ENCODE measurements around the gene MRPS35.

MRPS35 gene

DNA sequence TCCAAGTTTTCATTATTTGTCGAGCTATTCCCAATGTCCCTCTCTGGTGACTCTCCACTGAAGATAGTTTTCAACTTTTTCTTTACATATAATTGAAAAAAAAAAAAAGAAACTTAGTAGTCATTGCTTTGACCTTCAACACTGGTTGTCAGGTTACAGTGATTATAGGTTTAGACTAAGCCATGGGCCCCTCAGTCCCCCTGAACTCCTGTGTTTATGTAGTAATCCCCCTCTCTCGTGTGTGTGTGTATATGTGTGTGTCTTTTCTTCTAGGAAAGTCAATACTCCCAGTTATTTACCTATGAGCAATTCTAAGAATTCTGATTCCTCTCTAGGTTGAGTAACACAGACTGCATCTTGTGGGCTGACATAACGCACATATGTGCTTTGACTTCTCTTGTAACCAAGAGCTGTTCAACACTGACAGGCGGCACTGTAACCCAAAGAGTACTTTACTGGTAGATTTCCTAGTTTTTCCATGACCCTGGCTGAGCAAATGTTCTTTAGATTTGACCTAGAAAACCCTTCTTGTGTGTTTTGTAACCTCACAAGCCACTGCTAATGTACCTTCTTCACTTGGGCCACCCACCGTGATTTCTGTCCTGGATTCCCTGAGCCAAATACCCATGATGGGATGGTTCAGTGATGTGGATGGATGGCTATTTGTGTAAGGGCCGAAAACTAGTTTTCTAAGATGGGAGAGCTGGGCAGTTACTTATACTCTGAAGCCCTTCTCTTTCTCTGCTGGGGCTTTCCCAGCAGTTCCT lies 84.4 kb downstream of the MRPS35 start:
- no peaks in the 10 kb centered on the region for H3K27me3 ChIP-seq (ENCODE audit: low read depth)
- in situ Hi-C loops (cut with MboI; ENCODE audit: low sequenced_read_pairs): no loop called here
- no peak overlapping the region for H3K4me3 ChIP-seq
- no peaks in the 10 kb centered on the region for H3K4me1 ChIP-seq
- peaks cover 49% of the 10 kb centered on the region for H3K36me3 ChIP-seq (replicated peaks)
- H3K9me3 ChIP-seq: no peaks in the 10 kb centered on the region
- DNase-seq (ENCODE audit: low spot score in 2 of 2): no peak

DNA sequence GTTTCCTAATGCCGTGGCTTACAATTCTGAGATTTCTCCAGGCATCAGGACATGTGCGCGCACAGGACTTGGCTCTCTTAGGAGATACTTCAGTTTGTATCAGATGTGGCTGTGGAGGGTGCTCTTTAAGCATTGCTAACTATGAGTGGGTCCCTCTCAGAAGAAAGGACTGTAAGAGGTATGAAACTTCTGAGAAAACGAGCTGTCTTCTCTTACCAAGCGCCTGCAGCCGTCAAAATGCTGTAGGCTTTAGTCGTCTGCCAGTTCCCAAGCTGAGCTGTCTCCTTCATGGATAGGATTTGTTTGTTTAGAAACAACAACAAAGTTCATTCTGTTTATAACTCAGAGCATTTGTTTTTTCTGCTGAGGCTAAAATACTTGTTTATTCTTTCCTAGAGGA lies 85.5 kb downstream of the MRPS35 start:
- in situ Hi-C loops (cut with MboI; ENCODE audit: low sequenced_read_pairs): no loop called here
- no peaks in the 10 kb centered on the region for H3K27me3 ChIP-seq (ENCODE audit: low read depth)

DNA sequence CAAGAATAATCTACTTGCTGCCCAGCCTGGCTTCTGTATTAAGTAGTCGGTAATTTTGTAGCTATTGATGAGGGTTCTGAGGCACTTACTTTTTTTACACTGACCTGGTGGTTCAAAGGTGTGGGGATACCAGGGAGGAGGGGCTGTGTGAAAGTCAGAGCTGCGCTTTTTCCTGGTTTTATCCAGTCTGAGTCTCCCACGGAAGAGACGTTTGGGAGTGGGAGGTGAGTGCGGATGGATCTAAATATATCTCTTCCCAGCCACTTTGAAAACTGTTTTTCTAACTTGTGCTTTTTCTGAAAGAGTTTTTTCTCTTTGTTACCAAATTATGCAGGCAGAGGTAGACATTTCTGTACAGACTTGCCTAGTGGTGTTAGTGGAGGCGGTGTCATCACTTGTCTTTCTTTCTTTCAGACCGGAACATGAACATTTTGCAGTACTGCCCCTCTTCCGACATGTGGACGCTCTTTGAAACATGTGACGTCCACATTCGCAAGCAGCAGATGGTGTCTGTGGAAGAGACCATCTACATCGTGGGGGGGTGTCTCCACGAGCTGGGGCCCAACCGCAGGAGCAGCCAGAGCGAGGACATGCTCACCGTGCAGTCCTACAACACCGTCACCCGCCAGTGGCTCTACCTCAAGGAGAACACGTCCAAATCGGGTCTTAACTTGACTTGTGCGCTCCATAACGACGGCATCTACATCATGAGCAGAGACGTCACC lies 86.8 kb downstream of the MRPS35 start:
- H3K27me3 ChIP-seq (ENCODE audit: low read depth): no peaks in the 10 kb centered on the region
- no peak overlapping the region for H3K4me3 ChIP-seq
- peaks cover 36% of the 10 kb centered on the region for H3K36me3 ChIP-seq (replicated peaks)
- in situ Hi-C loops (cut with MboI; ENCODE audit: low sequenced_read_pairs): no loop called here
- no peaks in the 10 kb centered on the region for H3K9me3 ChIP-seq
- no peaks in the 10 kb centered on the region for H3K4me1 ChIP-seq
- no peak for DNase-seq (ENCODE audit: low spot score in 2 of 2)

More for the DNA sequence above, 85.5 kb downstream of the MRPS35 start:
- Histone ChIP-seq H3K9me3 (no peaks in the 10 kb centered on the region), H3K4me3 (no peak overlapping the region), H3K36me3 (replicated peaks) (peaks cover 49% of the 10 kb centered on the region), H3K4me1 (no peaks in the 10 kb centered on the region)
- DNase-seq (ENCODE audit: low spot score in 2 of 2): no peak

DNA sequence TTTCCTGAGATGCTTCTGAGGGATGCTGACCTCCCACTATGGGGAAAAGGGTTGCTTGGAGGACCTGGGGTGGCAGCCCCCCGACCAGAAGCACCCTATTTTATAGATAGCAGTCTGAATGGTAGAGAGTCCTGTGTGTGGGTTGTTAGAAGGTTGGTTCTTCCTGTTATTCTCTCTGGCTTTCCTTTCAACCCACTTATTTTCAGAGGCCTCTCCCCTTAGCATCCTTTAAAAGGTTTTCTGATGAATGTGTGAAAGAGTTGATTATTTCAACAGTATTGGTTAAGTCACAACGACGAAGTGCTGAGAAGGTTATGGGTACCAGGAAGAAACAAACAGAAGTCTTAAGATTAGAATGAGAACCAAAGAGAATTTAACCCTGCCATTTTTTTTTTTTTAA lies 90.2 kb downstream of the MRPS35 start:
- Histone ChIP-seq H3K9me3 (no peaks in the 10 kb centered on the region), H3K36me3 (replicated peaks) (peaks cover 22% of the 10 kb centered on the region), H3K4me3 (no peak overlapping the region), H3K27me3 (ENCODE audit: low read depth) (no peaks in the 10 kb centered on the region), H3K4me1 (no peaks in the 10 kb centered on the region)
- DNase-seq (ENCODE audit: low spot score in 2 of 2): no peak
- in situ Hi-C loops (cut with MboI; ENCODE audit: low sequenced_read_pairs): no loop called here

DNA sequence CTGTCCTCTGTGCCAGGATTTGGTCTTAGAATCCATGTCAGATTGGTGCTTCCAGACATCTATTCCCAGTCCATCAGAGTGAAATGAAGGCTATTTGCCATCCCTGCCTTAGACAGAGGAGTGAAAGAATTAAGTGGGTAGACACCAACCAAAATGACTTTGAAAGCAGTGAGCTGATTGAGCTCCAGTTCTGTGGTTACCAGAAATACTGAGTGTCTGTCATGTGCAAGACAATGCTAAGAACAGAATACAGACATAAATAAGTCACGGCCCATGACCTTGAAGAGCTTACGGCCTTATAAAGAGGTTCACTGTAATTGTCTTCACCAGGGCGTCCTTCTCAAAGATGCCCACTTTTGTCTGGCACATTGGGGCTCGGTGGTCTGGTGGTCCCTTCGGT lies 91.0 kb downstream of the MRPS35 start:
- no peaks in the 10 kb centered on the region for H3K9me3 ChIP-seq
- H3K27me3 ChIP-seq (ENCODE audit: low read depth): no peaks in the 10 kb centered on the region
- DNase-seq (ENCODE audit: low spot score in 2 of 2): no peak
- no peaks in the 10 kb centered on the region for H3K4me1 ChIP-seq
- in situ Hi-C loops (cut with MboI; ENCODE audit: low sequenced_read_pairs): no loop called here
- no peak overlapping the region for H3K4me3 ChIP-seq
- peaks cover 18% of the 10 kb centered on the region for H3K36me3 ChIP-seq (replicated peaks)

DNA sequence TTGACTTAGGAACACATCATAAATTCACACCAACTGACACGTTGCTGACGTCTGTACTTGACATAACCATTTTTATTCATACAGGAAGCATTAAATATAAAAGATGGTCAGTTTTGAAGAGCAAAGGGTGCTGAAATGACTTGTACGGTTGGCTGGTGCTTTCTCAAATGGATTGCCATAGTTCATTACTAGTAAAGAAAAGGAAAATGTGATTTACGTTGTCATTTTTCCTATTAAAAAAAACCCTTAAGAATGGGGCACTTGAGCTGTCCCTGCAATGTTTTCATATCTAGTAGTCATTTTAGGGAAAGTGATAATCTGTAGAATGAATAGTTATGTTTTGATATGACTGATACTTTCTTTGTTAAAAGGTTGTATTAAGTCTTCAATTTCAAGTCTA lies 91.9 kb downstream of the MRPS35 start:
- in situ Hi-C loops (cut with MboI; ENCODE audit: low sequenced_read_pairs): no loop called here
- no peak for DNase-seq (ENCODE audit: low spot score in 2 of 2)
- H3K4me3 ChIP-seq: no peak overlapping the region
- H3K27me3 ChIP-seq (ENCODE audit: low read depth): no peaks in the 10 kb centered on the region
- no peaks in the 10 kb centered on the region for H3K9me3 ChIP-seq
- H3K4me1 ChIP-seq: no peaks in the 10 kb centered on the region
- H3K36me3 ChIP-seq (replicated peaks): peaks cover 17% of the 10 kb centered on the region

DNA sequence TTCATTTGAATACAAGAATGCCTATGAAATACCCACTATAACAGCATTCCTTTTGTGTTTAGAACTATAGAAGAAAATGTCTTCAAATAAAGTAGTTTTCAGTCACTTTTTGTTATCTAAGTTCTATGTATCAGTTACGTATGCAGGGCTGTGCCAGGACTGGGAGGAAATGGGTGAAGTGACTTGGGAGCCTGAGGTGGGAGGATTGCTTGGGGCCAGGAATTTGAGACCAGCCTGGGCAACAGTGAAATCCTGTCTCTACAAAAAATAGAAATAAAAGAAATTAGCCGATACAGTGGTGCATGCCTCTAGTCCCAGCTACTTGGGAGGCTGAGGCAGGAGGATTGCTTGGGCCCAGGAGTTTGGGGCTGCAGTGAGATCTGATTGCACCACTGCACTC lies 92.3 kb downstream of the MRPS35 start:
- no peak for DNase-seq (ENCODE audit: low spot score in 2 of 2)
- peaks cover 13% of the 10 kb centered on the region for H3K36me3 ChIP-seq (replicated peaks)
- H3K27me3 ChIP-seq (ENCODE audit: low read depth): no peaks in the 10 kb centered on the region
- H3K4me3 ChIP-seq: no peak overlapping the region
- H3K9me3 ChIP-seq: no peaks in the 10 kb centered on the region
- in situ Hi-C loops (cut with MboI; ENCODE audit: low sequenced_read_pairs): no loop called here
- H3K4me1 ChIP-seq: no peaks in the 10 kb centered on the region

DNA sequence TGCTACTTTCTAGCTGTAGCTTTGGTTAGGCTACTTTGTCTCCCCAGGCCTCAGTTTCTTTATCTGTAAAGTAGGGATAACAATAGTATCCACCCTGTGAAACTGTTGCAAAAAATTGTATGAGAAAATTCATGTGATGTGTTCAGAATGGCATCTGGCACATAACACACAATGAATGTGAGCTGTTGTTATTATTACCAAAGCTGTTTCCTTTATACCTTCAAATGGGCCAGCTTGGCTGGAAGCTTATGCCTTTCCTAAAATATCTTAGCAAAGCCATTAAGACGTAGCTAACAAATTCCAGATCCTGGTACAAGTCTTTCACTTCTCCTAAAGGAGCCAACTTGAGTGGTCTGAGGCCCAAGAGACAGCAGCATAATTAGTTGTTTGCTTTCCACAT lies 94.6 kb downstream of the MRPS35 start:
- H3K4me1 ChIP-seq: no peaks in the 10 kb centered on the region
- no peak overlapping the region for H3K4me3 ChIP-seq
- no peaks in the 10 kb centered on the region for H3K27me3 ChIP-seq (ENCODE audit: low read depth)
- DNase-seq (ENCODE audit: low spot score in 2 of 2): no peak
- in situ Hi-C loops (cut with MboI; ENCODE audit: low sequenced_read_pairs): no loop called here
- H3K9me3 ChIP-seq: no peaks in the 10 kb centered on the region
- H3K36me3 ChIP-seq (replicated peaks): no peaks in the 10 kb centered on the region
